ENCODE measurements around the gene RANBP9.

DNA sequence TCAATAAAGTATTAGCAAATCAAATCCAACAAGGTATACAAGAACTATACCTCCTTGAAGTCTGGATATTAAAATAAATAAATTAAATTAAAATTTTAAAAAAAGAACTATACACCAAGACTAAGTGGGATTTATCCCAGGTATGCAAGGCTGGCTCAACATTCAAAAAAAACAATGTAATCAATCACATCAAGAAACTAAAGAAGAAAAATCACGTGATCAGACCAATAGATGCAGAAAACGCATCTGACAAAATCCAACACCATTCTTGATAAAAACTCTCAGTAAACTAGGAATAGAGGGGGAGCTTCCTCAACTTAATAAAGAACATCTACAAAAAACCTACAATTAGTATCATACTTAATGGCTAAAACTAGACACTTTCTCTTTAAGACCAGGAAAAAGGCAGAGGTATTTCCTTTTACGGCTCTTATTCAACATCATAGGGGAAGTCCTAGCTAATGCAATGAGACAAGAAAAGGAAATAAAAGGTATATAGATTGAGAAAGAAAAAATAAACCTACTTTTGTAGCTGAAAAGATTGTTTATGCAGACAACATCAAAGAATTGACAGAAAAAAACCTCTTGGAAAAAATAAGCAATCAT, 35.0 kb downstream of the RANBP9 start:
- TF ChIP-seq POLR2AphosphoS5 (IDR thresholded peaks at IDR 0.05): no peak
- TF ChIP-seq, protein P1, sequence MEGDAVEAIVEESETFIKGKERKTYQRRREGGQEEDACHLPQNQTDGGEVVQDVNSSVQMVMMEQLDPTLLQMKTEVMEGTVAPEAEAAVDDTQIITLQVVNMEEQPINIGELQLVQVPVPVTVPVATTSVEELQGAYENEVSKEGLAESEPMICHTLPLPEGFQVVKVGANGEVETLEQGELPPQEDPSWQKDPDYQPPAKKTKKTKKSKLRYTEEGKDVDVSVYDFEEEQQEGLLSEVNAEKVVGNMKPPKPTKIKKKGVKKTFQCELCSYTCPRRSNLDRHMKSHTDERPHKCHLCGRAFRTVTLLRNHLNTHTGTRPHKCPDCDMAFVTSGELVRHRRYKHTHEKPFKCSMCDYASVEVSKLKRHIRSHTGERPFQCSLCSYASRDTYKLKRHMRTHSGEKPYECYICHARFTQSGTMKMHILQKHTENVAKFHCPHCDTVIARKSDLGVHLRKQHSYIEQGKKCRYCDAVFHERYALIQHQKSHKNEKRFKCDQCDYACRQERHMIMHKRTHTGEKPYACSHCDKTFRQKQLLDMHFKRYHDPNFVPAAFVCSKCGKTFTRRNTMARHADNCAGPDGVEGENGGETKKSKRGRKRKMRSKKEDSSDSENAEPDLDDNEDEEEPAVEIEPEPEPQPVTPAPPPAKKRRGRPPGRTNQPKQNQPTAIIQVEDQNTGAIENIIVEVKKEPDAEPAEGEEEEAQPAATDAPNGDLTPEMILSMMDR (IDR thresholded peaks at IDR 0.05): no peak
- no peak for TF ChIP-seq POLR2A (IDR thresholded peaks at IDR 0.05)
